Right ventricle myocardium superior (tissue), 1 donor: ENCODE measurements around the gene TSPYL1. TPM values are rescaled to one million over a fixed set of nuclear protein-coding genes. Genes with fewer than 3 reads are reported as not detected.

Experiments used
- ATAC-seq: fragments of 200-7000 bp; cut with Tn5 transposase; one replicate; pipeline ENCODE4 v1.9.1; 2020; ENCODE audit warnings: mild to moderate bottlenecking; ENCODE audit not compliant: poor library complexity
- DNase-seq: peaks from one replicate; pipeline ENCODE4 v3.0.0-alpha.2; 2020
- intact Hi-C: fragments of 100-400 bp; cut with DNase I; formaldehyde crosslinking; loops from one replicate; pipeline ENCODE4 v1.11.2; 2022
- total RNA-seq: library from RNA; stranded (reverse); fragmentation: NEBNext Ultra II Directional; extraction: Animal tissue kit (Norgen Biotek cat#: 25700); gene quantifications from one replicate; pipeline ENCODE4 v1.2.1, GENCODE V29; 2021
- donor health status: DM: no; HTN: yes; CAD: no; lungs with severe emphysema.

TSPYL1 gene
- total RNA-seq, 1 donor from 2014 or later: 70.3 TPM

DNA sequence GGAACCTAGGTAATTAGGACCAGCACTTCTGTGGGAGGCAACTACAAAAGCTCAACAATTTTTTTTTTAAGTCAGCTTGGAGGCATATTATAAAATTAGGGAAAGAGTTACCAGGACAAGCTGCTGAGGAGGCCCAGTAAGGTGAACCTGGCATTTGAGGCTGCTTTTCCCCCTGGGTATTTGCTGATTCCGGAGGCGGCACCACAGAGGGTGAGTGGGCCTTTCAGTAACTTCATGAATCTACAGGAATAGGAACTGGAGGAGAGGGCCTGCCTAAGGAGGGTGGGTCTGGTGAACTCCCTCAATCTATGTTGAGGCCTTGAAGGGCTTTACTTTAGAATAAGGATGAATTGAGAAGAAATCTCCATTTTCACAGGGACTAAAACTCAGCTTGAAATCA is 40.5 kb downstream of the TSPYL1 start:
- DNase-seq (no peak), ATAC-seq (no peak)
- intact Hi-C loops: no loop called here

DNA sequence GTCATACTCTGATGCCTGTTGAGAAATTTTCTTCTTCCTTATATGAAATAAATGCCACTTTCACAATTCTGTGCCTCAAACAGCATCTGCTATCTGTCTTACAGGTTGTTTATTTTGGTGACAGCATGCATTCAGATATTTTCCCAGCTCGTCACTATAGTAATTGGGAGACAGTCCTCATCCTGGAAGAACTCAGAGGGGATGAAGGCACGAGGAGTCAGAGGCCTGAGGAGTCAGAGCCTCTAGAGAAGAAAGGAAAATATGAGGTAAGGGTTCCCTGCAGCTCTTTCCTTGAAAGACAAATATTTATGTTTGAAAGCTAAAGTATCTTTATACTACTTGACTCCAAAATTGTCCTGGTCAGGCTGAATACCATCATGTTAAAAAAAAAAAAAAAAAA is 41.6 kb downstream of the TSPYL1 start:
- no peak for DNase-seq
- no peak for ATAC-seq
- intact Hi-C loops: no loop called here

DNA sequence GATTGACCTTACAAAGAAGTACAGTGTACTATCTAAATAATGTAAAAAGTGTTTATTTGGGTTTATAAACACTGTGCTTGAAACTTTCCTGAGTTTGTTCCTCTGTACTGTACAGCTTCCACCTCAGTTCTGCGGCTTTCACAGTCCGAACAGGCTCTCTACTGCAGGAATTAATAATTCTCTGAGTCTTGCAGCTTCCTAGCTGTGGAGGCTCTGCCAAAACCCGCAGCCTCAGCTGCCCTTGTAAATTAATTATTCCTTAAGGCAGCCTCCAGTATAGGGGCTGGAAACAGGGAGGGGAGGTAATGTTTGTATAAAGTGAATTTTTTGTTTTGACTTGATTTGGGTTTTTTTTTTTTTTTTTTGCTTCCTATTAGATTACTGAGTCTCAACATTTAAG is 45.0 kb downstream of the TSPYL1 start:
- DNase-seq: no peak
- intact Hi-C loops: no loop called here
- ATAC-seq: no peak

DNA sequence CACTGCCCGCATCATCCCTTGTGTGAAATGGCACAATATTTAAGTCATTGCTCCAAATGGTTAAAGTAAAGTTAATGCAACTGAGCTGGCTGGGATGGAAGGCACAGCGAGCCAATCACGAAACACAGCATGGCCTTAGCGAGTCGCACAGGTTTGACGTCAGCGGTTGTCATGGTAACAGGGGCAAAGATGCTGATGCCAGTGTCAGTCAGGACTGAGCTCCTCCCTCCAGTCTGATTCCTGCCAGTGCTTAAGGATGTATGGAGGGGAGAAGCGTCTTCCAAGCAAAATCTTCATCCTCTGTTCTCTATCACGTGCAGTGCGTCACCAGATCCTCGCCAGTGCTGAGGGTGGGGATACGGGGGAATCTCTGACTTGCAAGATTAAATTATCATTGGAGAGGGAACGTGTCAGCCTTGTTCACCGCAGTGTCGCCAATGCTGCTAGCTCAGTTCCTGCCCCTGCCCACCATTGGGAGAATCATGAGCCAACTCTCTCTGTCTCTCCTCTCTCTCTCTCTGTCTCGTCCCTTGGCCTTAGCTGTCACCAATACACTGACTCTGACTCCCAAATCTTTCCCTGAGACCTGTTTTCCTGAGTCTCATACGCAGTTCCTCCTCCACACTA is 50.3 kb downstream of the TSPYL1 start:
- intact Hi-C loops: no loop called here
- DNase-seq (peak; percentile 90), ATAC-seq (peak; percentile 90)

Other genes starting within 250 kb of the TSPYL1 start
- gene FRK, start 219.0 kb downstream of the TSPYL1 start, total RNA-seq: 7.5 TPM
- gene NT5DC1, start 179.1 kb downstream of the TSPYL1 start, total RNA-seq: 56.4 TPM
- not detected for gene COL10A1, start 153.8 kb downstream of the TSPYL1 start, total RNA-seq
- gene TSPYL4, start 25.9 kb downstream of the TSPYL1 start, total RNA-seq: 26.0 TPM
- gene DSE, start 91.0 kb upstream of the TSPYL1 start, total RNA-seq: 10.2 TPM
- 1.4 TPM for gene CALHM6, start 181.4 kb upstream of the TSPYL1 start, total RNA-seq
- gene CALHM5, start 231.7 kb upstream of the TSPYL1 start, total RNA-seq: 2.2 TPM